Measurements from ENCODE around the gene SORBS1. TPM values are rescaled to one million over a fixed set of nuclear protein-coding genes. Genes with fewer than 3 reads are reported as not detected.

SORBS1 gene
- total RNA-seq, 2 donors from 2014 or later = 56.8 to 79.1 TPM

DNA sequence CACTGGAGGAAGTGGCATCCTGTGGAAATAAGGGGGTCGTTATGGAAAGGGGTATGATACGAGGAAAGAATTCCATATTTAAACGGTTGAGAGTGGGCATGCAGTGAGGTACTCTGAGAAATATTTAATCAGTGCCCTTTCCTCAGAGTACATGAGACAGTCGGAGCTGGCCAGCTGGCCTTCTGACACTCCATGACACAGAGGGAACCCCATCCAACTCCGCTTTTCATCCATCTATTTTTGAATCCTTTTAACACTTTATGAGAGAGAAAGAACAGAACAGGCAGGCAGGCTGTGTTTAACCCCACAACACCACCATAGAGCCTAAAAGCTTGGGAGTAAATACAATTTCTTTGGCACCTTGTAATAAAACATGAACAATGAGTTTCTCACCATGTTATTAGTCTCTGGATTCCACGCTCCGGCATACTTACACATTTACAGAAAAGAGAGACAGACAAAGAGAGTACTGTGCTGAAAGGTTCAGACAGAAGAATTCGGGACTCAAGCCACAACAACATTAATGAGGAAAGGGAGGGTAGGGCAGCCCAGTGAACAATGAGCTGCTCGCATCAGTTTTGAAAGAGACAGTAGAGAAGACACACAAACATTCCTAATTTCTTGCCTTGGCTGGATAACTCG lies 146.2 kb downstream of the SORBS1 start:
- no peaks in the 10 kb centered on the region for H3K27me3 ChIP-seq
- ATAC-seq (peak; percentile 84), DNase-seq (no peak)
- no peak overlapping the region for H3K4me3 ChIP-seq
- intact Hi-C loops (cut with DNase I) = no loop called here
- H3K36me3 ChIP-seq (replicated peaks in 1 of 2; ENCODE audit: insufficient read depth in 1 of 2, low read depth in 2 of 2) = no peaks in the 10 kb centered on the region
- no peaks in the 10 kb centered on the region for H3K9me3 ChIP-seq
- TF ChIP-seq, protein P1, sequence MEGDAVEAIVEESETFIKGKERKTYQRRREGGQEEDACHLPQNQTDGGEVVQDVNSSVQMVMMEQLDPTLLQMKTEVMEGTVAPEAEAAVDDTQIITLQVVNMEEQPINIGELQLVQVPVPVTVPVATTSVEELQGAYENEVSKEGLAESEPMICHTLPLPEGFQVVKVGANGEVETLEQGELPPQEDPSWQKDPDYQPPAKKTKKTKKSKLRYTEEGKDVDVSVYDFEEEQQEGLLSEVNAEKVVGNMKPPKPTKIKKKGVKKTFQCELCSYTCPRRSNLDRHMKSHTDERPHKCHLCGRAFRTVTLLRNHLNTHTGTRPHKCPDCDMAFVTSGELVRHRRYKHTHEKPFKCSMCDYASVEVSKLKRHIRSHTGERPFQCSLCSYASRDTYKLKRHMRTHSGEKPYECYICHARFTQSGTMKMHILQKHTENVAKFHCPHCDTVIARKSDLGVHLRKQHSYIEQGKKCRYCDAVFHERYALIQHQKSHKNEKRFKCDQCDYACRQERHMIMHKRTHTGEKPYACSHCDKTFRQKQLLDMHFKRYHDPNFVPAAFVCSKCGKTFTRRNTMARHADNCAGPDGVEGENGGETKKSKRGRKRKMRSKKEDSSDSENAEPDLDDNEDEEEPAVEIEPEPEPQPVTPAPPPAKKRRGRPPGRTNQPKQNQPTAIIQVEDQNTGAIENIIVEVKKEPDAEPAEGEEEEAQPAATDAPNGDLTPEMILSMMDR (IDR thresholded peaks at IDR 0.05) = no peak
- TF ChIP-seq POLR2A (IDR thresholded peaks at IDR 0.05) = peak in 1 of 3 donors; percentile 30
- H3K27ac ChIP-seq = peak overlapping the region; percentile 59 to 85 (median 74)
- 61 to 71% methylated on average over 10 of the region's 10 CpGs for WGBS, 2 donors
- peaks cover 4% of the 10 kb centered on the region for H3K4me1 ChIP-seq

DNA sequence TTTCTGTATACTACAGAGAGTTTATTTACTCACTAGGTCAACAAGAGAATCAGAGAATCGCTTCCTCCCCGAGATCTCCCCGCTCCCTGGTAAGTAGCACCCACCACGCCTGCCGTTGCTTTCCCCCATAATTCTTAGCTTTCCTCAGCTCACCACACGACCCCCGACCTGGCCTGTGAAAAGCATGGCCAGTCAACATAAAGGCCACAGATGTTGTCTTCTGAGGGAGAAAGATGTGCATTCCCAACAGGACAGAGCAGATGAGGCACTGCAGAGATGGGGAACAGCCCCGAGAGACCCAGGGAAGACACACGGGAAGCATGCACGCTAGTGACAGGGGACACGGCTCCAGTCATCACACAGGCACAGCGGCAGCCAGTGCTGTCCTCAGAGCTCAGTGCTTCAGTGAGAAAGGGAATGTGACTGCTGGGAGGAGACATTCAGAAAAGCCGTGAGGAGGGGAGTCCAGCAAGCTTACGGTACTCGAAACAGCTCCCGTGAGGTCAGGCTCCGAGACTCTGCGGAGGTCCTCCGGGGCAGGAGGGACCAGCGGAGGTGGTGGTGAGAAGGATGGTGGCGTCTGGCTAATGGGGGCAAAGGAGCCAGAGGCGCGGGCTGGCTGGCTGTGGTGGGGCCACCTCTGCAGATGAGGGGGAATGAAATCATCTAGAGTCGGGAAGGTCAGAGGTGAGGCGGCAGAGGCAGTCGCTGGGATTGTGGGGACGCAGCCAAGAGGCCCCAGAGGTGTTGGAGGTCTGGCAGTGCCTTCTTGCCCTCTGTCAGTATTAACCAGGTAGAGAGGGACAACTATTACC lies 146.9 kb downstream of the SORBS1 start:
- intact Hi-C loops (cut with DNase I) = no loop called here
- H3K4me3 ChIP-seq = no peak overlapping the region
- no peaks in the 10 kb centered on the region for H3K36me3 ChIP-seq (replicated peaks in 1 of 2; ENCODE audit: insufficient read depth in 1 of 2, low read depth in 2 of 2)
- H3K9me3 ChIP-seq = no peaks in the 10 kb centered on the region
- no peaks in the 10 kb centered on the region for H3K27me3 ChIP-seq
- TF ChIP-seq, protein P1 (IDR thresholded peaks at IDR 0.05) = no peak
- TF ChIP-seq POLR2A (IDR thresholded peaks at IDR 0.05) = no peak
- peaks cover 10% of the 10 kb centered on the region for H3K4me1 ChIP-seq
- H3K27ac ChIP-seq = peak overlapping the region in 3 of 4 donors; percentile 73 to 85 (median 76)
- ATAC-seq = peak; percentile 15
- 76 to 88% methylated on average over 27 of the region's 27 CpGs for WGBS, 2 donors
- no peak for DNase-seq

- H3K27me3 ChIP-seq = no peaks in the 10 kb centered on the region
- H3K4me3 ChIP-seq = no peak overlapping the region
- peak overlapping the region in 1 of 4 donors; percentile 85 for H3K27ac ChIP-seq
- DNase-seq = no peak
- intact Hi-C loops (cut with DNase I) = no loop called here
- 86 to 90% methylated on average over 5 of the region's 5 CpGs for WGBS, 2 donors
- H3K4me1 ChIP-seq = peaks cover 17% of the 10 kb centered on the region
- no peak for ATAC-seq
- no peak for TF ChIP-seq POLR2A (IDR thresholded peaks at IDR 0.05)
- TF ChIP-seq, protein P1 (IDR thresholded peaks at IDR 0.05) = no peak
- no peaks in the 10 kb centered on the region for H3K9me3 ChIP-seq
- no peaks in the 10 kb centered on the region for H3K36me3 ChIP-seq (replicated peaks in 1 of 2; ENCODE audit: insufficient read depth in 1 of 2, low read depth in 2 of 2)
Measured at GRCh38 chr10:95413588-95413987, 147.6 kb downstream of the SORBS1 start.

DNA sequence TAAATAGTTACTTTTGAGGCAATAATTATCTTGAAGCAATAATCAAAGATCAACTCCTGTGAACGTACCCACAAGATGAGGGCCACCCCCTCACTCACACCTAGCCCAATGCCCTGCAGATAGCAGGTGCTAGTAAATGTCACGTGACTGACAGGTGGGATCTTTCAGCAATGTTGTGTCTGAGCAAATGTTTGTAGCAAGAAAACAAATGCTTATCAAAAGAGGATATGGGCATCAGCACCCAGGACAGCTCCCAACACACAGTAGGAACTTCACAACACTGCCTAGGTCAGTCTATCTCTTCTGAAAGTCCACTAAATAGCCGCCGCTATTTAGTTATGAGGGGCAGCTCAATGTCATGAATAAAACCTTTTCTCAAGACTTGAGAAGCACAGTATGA lies 149.5 kb downstream of the SORBS1 start:
- Histone ChIP-seq H3K27ac (no peak overlapping the region), H3K9me3 (no peaks in the 10 kb centered on the region), H3K27me3 (no peaks in the 10 kb centered on the region), H3K4me3 (no peak overlapping the region), H3K36me3 (replicated peaks in 1 of 2; ENCODE audit: insufficient read depth in 1 of 2, low read depth in 2 of 2) (no peaks in the 10 kb centered on the region), H3K4me1 (peaks cover 35% of the 10 kb centered on the region)
- TF ChIP-seq, protein P1 (IDR thresholded peaks at IDR 0.05) = no peak
- no peak for DNase-seq
- WGBS, 2 donors = 79 to 81% methylated on average over 4 of the region's 4 CpGs
- no peak for ATAC-seq
- intact Hi-C loops (cut with DNase I) = no loop called here

All from body of pancreas (tissue), 4 donors.